GM19043 (cell line): ENCODE results near the gene TMEM229A.
"Not testable (repeated sequence)": the region's sequence is repeated elsewhere in the genome, so short reads cannot be mapped to it uniquely, and the experiment has no call there.

Experiments
- ATAC-seq: cut with Tn5 transposase; IDR thresholded peaks from one replicate; pipeline ENCODE4 v1.9.1; 2021; ENCODE audit warnings: low read depth; ENCODE audit not compliant: unreplicated experiment

TMEM229A gene

GRCh38 chr7:124032369-124033094 lies at the start of gene TMEM229A:
Gene TMEM229A, minus strand, starts transcription at chr7:124033067. Its CDS starts 64 bp downstream, at chr7:124033003.
- ATAC-seq, result no peak

GRCh38 chr7:124082234-124082633 lies 49.4 kb upstream of the TMEM229A start:
- not testable (repeated sequence) for ATAC-seq

- ATAC-seq, result no peak
Observed at GRCh38 chr7:124077546-124077945, 44.7 kb upstream of the TMEM229A start.

GRCh38 chr7:124076841-124077240 lies 44.0 kb upstream of the TMEM229A start:
- ATAC-seq, result no peak

GRCh38 chr7:124074007-124074406 lies 41.1 kb upstream of the TMEM229A start:
- ATAC-seq, result no peak

- ATAC-seq, result no peak
Observed at GRCh38 chr7:124073310-124073645, 40.4 kb upstream of the TMEM229A start.

GRCh38 chr7:124072603-124073309 lies 39.9 kb upstream of the TMEM229A start:
- no peak for ATAC-seq

GRCh38 chr7:124071843-124072242 lies 39.0 kb upstream of the TMEM229A start:
- no peak for ATAC-seq

- no peak for ATAC-seq
Observed at GRCh38 chr7:124062171-124062570, 29.3 kb upstream of the TMEM229A start.

- no peak for ATAC-seq
Observed at GRCh38 chr7:124060528-124060927, 27.7 kb upstream of the TMEM229A start.

- peak; percentile 98 for ATAC-seq
Observed at GRCh38 chr7:124059375-124059774, 26.5 kb upstream of the TMEM229A start.

- no peak for ATAC-seq
Observed at GRCh38 chr7:124058515-124058914, 25.6 kb upstream of the TMEM229A start.

- no peak for ATAC-seq
Observed at GRCh38 chr7:124057872-124058271, 25.0 kb upstream of the TMEM229A start.

- ATAC-seq, result no peak
Observed at GRCh38 chr7:124056234-124056633, 23.4 kb upstream of the TMEM229A start.

- no peak for ATAC-seq
Observed at GRCh38 chr7:124051681-124052377, 19.0 kb upstream of the TMEM229A start.

- no peak for ATAC-seq
Observed at GRCh38 chr7:124042826-124043225, 10.0 kb upstream of the TMEM229A start.

- ATAC-seq, result no peak
Observed at GRCh38 chr7:124041439-124041838, 8.6 kb upstream of the TMEM229A start.

- not testable (repeated sequence) for ATAC-seq
Observed at GRCh38 chr7:124037902-124038301, 5.0 kb upstream of the TMEM229A start.

GRCh38 chr7:124035706-124036105 lies 2.8 kb upstream of the TMEM229A start:
- no peak for ATAC-seq

GRCh38 chr7:124034754-124035100 lies 1.9 kb upstream of the TMEM229A start:
- no peak for ATAC-seq
